HG03342 (cell line): ENCODE data around the gene EMID1.
"Not testable (repeated sequence)": the region's sequence is repeated elsewhere in the genome, so short reads cannot be mapped to it uniquely, and the experiment has no call there.

Source experiments
- ATAC-seq: cut with Tn5 transposase; IDR thresholded peaks from one replicate; pipeline ENCODE4 v1.9.1; 2021; ENCODE audit warnings: mild to moderate bottlenecking, moderate library complexity; ENCODE audit not compliant: unreplicated experiment

EMID1 gene

GRCh38 chr22:29208879-29209623 is 3.4 kb downstream of the EMID1 start:
- no peak for ATAC-seq

- no peak for ATAC-seq
Measured at GRCh38 chr22:29209624-29209929, 3.9 kb downstream of the EMID1 start.

- no peak for ATAC-seq
Measured at GRCh38 chr22:29211066-29211465, 5.4 kb downstream of the EMID1 start.

- ATAC-seq, result no peak
Measured at GRCh38 chr22:29211466-29211865, 5.8 kb downstream of the EMID1 start.

GRCh38 chr22:29212743-29213142 is 7.0 kb downstream of the EMID1 start:
- no peak for ATAC-seq

GRCh38 chr22:29213493-29213892 is 7.8 kb downstream of the EMID1 start:
- no peak for ATAC-seq

- ATAC-seq, result no peak
Measured at GRCh38 chr22:29214232-29214631, 8.5 kb downstream of the EMID1 start.

GRCh38 chr22:29215012-29215860 is 9.5 kb downstream of the EMID1 start:
- ATAC-seq, result no peak

GRCh38 chr22:29216011-29216872 is 10.5 kb downstream of the EMID1 start:
- ATAC-seq, result no peak

GRCh38 chr22:29216873-29217666 is 11.4 kb downstream of the EMID1 start:
- ATAC-seq, result no peak

- ATAC-seq, result no peak
Measured at GRCh38 chr22:29217827-29218757, 12.4 kb downstream of the EMID1 start.

GRCh38 chr22:29218758-29219408 is 13.2 kb downstream of the EMID1 start:
- no peak for ATAC-seq

GRCh38 chr22:29219409-29219782 is 13.7 kb downstream of the EMID1 start:
- not testable (repeated sequence) for ATAC-seq

- ATAC-seq, result no peak
Measured at GRCh38 chr22:29219881-29220670, 14.4 kb downstream of the EMID1 start.

GRCh38 chr22:29224121-29224858 is 18.6 kb downstream of the EMID1 start:
- no peak for ATAC-seq

- no peak for ATAC-seq
Measured at GRCh38 chr22:29224859-29225410, 19.2 kb downstream of the EMID1 start.

- no peak for ATAC-seq
Measured at GRCh38 chr22:29225422-29226090, 19.9 kb downstream of the EMID1 start.
